Measurements from ENCODE around the gene DCLK3.

The DCLK3 gene

GRCh38 chr3:36762918-36763849, 1.2 kb downstream of the DCLK3 start:
- DNase-seq: no peak

GRCh38 chr3:36761779-36762178, 2.6 kb downstream of the DCLK3 start:
- no peak for DNase-seq

- DNase-seq: no peak
Observed at GRCh38 chr3:36756269-36756668, 8.1 kb downstream of the DCLK3 start.

GRCh38 chr3:36751326-36751725, 13.0 kb downstream of the DCLK3 start:
- no peak for DNase-seq

GRCh38 chr3:36750737-36751136, 13.6 kb downstream of the DCLK3 start:
- DNase-seq: no peak

GRCh38 chr3:36744763-36745162, 19.6 kb downstream of the DCLK3 start:
- DNase-seq: no peak

GRCh38 chr3:36743826-36744225, 20.5 kb downstream of the DCLK3 start:
- no peak for DNase-seq

- DNase-seq: no peak
Observed at GRCh38 chr3:36741285-36741684, 23.1 kb downstream of the DCLK3 start.

GRCh38 chr3:36740787-36741186, 23.6 kb downstream of the DCLK3 start:
- DNase-seq: no peak

GRCh38 chr3:36738702-36739101, 25.7 kb downstream of the DCLK3 start:
- no peak for DNase-seq

GRCh38 chr3:36736301-36736700, 28.1 kb downstream of the DCLK3 start:
- no peak for DNase-seq

GRCh38 chr3:36734742-36735141, 29.6 kb downstream of the DCLK3 start:
- no peak for DNase-seq

GRCh38 chr3:36733723-36734122, 30.6 kb downstream of the DCLK3 start:
- DNase-seq: no peak

GRCh38 chr3:36733162-36733696, 31.1 kb downstream of the DCLK3 start:
- DNase-seq: no peak

GRCh38 chr3:36730966-36731365, 33.4 kb downstream of the DCLK3 start:
- DNase-seq: no peak

GRCh38 chr3:36729204-36730056, 34.9 kb downstream of the DCLK3 start:
- no peak for DNase-seq

- DNase-seq: no peak
Observed at GRCh38 chr3:36714343-36715086, 49.8 kb downstream of the DCLK3 start.

- no peak for DNase-seq
Observed at GRCh38 chr3:36713904-36714303, 50.4 kb downstream of the DCLK3 start.

- DNase-seq: no peak
Observed at GRCh38 chr3:36710606-36711005, 53.7 kb downstream of the DCLK3 start.

GRCh38 chr3:36709826-36710365, 54.5 kb downstream of the DCLK3 start:
- DNase-seq: no peak

- DNase-seq: no peak
Observed at GRCh38 chr3:36709281-36709680, 55.1 kb downstream of the DCLK3 start.

GRCh38 chr3:36707623-36708409, 56.5 kb downstream of the DCLK3 start:
- DNase-seq: no peak
